ENCODE data around the gene COG8.

The COG8 gene

GRCh38 chr16:69323415-69323814, 15.9 kb downstream of the COG8 start:
- H3K36me3 ChIP-seq: peaks cover 71 to 93% (median 92%) of the 10 kb centered on the region in 3 donors
- no peak overlapping the region for H3K27ac ChIP-seq
- no peaks in the 10 kb centered on the region for H3K9me3 ChIP-seq
- peaks cover 0 to 20% (median 9%) of the 10 kb centered on the region in 4 donors for H3K4me1 ChIP-seq
- intact Hi-C loops (cut with DNase I; ENCODE audit: low total_unique reads): no loop called here
- H3K4me3 ChIP-seq: no peak overlapping the region
- no peaks in the 10 kb centered on the region for H3K27me3 ChIP-seq
- DNase-seq: no peak
- TF ChIP-seq CTCF (IDR thresholded peaks at IDR 0.05): no peak

GRCh38 chr16:69322343-69322742, 17.0 kb downstream of the COG8 start:
- peaks cover 0 to 16% (median 3%) of the 10 kb centered on the region in 4 donors for H3K4me1 ChIP-seq
- intact Hi-C loops (cut with DNase I; ENCODE audit: low total_unique reads): no loop called here
- peaks cover 79 to 96% (median 95%) of the 10 kb centered on the region in 3 donors for H3K36me3 ChIP-seq
- DNase-seq: no peak
- no peaks in the 10 kb centered on the region for H3K9me3 ChIP-seq
- H3K4me3 ChIP-seq: no peak overlapping the region
- H3K27ac ChIP-seq: no peak overlapping the region
- TF ChIP-seq CTCF (IDR thresholded peaks at IDR 0.05): no peak
- no peaks in the 10 kb centered on the region for H3K27me3 ChIP-seq

GRCh38 chr16:69321080-69321479, 18.3 kb downstream of the COG8 start:
- Histone ChIP-seq H3K4me1 (peaks cover 0 to 7% (median 0%) of the 10 kb centered on the region in 4 donors), H3K36me3 (peaks cover 92 to 100% (median 98%) of the 10 kb centered on the region in 3 donors), H3K4me3 (no peak overlapping the region), H3K27ac (no peak overlapping the region), H3K27me3 (no peaks in the 10 kb centered on the region), H3K9me3 (no peaks in the 10 kb centered on the region)
- intact Hi-C loops (cut with DNase I; ENCODE audit: low total_unique reads): no loop called here
- TF ChIP-seq CTCF (IDR thresholded peaks at IDR 0.05): no peak
- peak in 1 of 2 donors; percentile 10 for DNase-seq

GRCh38 chr16:69320740-69321073, 18.7 kb downstream of the COG8 start:
- Histone ChIP-seq H3K36me3 (peaks cover 94 to 100% (median 98%) of the 10 kb centered on the region in 3 donors), H3K4me1 (peaks cover 0 to 3% (median 0%) of the 10 kb centered on the region in 4 donors), H3K27ac (no peak overlapping the region), H3K27me3 (no peaks in the 10 kb centered on the region), H3K9me3 (no peaks in the 10 kb centered on the region), H3K4me3 (no peak overlapping the region)
- no peak for TF ChIP-seq CTCF (IDR thresholded peaks at IDR 0.05)
- intact Hi-C loops (cut with DNase I; ENCODE audit: low total_unique reads): no loop called here
- DNase-seq: peak in 1 of 2 donors; percentile 5

GRCh38 chr16:69319826-69320739, 19.3 kb downstream of the COG8 start:
- no peak for TF ChIP-seq CTCF (IDR thresholded peaks at IDR 0.05)
- Histone ChIP-seq H3K9me3 (no peaks in the 10 kb centered on the region), H3K4me3 (no peak overlapping the region), H3K36me3 (peaks cover 94 to 100% (median 98%) of the 10 kb centered on the region in 3 donors), H3K27ac (no peak overlapping the region), H3K27me3 (no peaks in the 10 kb centered on the region), H3K4me1 (no peaks in the 10 kb centered on the region)
- intact Hi-C loops (cut with DNase I; ENCODE audit: low total_unique reads): no loop called here
- peak in 1 of 2 donors; percentile 12 for DNase-seq

Measured in tibial artery (tissue), 4 donors.